ENCODE data around the gene FOXRED1.

DNA sequence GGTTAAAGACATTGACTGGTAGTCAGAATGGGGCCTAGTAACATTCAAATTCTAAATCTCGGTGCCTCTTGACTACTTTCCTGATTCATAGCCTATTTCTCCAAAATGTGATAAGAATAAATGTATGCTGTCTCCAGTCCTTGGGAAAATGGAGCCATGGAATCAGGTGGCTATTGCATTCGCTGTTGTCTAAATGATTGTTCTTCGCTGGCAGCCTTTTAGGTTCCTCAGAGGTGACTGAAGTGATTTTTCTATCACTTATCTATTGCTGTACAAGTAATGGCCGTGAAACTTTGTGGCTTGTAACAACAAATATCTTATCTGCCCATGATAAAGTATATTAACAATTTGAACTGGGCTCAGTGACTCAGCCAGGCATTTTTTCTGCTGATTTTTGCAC, 15.7 kb upstream of the FOXRED1 start:
- TF ChIP-seq POLR2A (IDR thresholded peaks at IDR 0.05) (no peak), CTCF (IDR thresholded peaks at IDR 0.05) (no peak), EP300 (IDR thresholded peaks at IDR 0.05; ENCODE audit: low read depth) (no peak), POLR2AphosphoS5 (IDR thresholded peaks at IDR 0.05) (no peak)
